Endothelial cell of umbilical vein (primary cell): ENCODE results near the gene UNC119B.

ENCODE experiments used
- CTCF ChIP-seq, 2 donors: IDR thresholded peaks; 1 replicate in 1 of 2; 2 replicates in 1 of 2; pipeline ENCODE4 v1.5.1; 2011; ENCODE audit warnings: low read length in 2 of 2, mild to moderate bottlenecking in 2 of 2, moderate library complexity in 2 of 2, control low read depth in 1 of 2, inconsistent platforms in 1 of 2, low read depth in 1 of 2; ENCODE audit not compliant: insufficient read depth in 1 of 2; ENCODE audit errors: extremely low read depth in 1 of 2
- EZH2 ChIP-seq: IDR thresholded peaks from 2 replicates; pipeline ENCODE4 v1.6.1; 2012; ENCODE audit warnings: borderline replicate concordance, low read depth, mild to moderate bottlenecking, moderate library complexity, low read length, inconsistent platforms; ENCODE audit not compliant: severe bottlenecking

DNA sequence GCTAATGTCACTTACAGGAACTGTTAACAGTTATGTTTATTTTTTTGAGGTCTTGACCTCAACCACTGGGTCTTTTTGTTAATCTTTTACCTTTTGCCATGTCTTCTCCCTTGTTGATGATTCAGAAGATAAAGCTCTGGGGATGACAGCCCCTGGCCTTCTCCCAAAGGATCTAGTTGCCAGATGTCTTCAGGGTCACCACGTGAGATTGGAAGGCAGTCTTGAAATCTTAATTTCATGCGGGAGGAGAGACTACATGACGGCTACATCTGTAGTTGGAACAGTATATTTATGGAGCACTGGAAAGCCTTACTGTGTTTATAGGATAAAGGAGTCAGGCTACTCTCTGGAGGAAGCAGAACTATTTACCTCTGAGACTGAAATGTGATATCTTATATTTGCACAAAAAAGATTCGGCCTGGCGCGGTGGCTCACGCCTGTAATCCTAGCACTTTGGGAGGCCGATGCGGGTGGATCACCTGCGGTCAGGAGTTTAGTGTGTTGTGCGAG lies 17.7 kb upstream of the UNC119B start:
- TF ChIP-seq CTCF (IDR thresholded peaks at IDR 0.05; ENCODE audit: extremely low read depth in 1 of 2, insufficient read depth in 1 of 2, low read depth in 1 of 2, low read length in 2 of 2) (no peak), EZH2 (no peak)
